H1 (cell line): Measurements from ENCODE around the gene TEX44. TPM values are rescaled to one million over a fixed set of nuclear protein-coding genes. Genes with fewer than 3 reads are reported as not detected.
A peak's percentile ranks its signal among the peaks of the same experiment; 100 is the strongest.

Experiments used
- CTCF ChIA-PET: fragments of 300-600 bp; sonication (Branson Sonifier 250); formaldehyde crosslinking; loops from one replicate; lab custom pipeline; 2021; ENCODE audit not compliant: partially characterized antibody; lab: Charles Lee
- POLR2A ChIA-PET: fragments of 300-600 bp; sonication (Branson Sonifier 250); formaldehyde crosslinking; loops from one replicate; lab custom pipeline; 2021; ENCODE audit warnings: inconsistent platforms; ENCODE audit not compliant: partially characterized antibody; lab: Charles Lee
- DNase-seq, 2 experiments: peaks; one replicate each; pipeline versions ENCODE4 v3.0.0 to v3.0.0-alpha.2; 2010 to 2022; ENCODE audit warnings: low spot score in 2 of 2, low read depth in 1 of 2, mixed read lengths in 1 of 2
- FAIRE-seq: peaks from 2 replicates; lab custom pipeline; 2011; peaks lifted over from hg19 to GRCh38; lab: Jason Lieb, UNC
- H2AFZ ChIP-seq: 2 replicates; pipeline ENCODE4 v1.8.1; 2012; ENCODE audit warnings: low read length, inconsistent platforms
- H2AK5ac ChIP-seq: 2 replicates; pipeline ENCODE4 v1.6.1; 2013; ENCODE audit warnings: low read depth, low read length
- H2BK120ac ChIP-seq: replicated peaks from 2 replicates; pipeline ENCODE3; 2013; ENCODE audit warnings: low read depth, low read length, inconsistent platforms
- H2BK12ac ChIP-seq: 2 replicates; pipeline ENCODE4 v1.6.1; 2013; ENCODE audit warnings: low read depth, low read length
- H2BK15ac ChIP-seq: 2 replicates; pipeline ENCODE4 v1.6.1; 2013; ENCODE audit warnings: low read length
- H2BK20ac ChIP-seq: 2 replicates; pipeline ENCODE4 v1.6.1; 2013; ENCODE audit warnings: low read length
- H2BK5ac ChIP-seq: 2 replicates; pipeline ENCODE4 v1.6.1; 2013; ENCODE audit warnings: low read depth, low read length
- H3K14ac ChIP-seq: 2 replicates; pipeline ENCODE4 v1.6.1; 2013; ENCODE audit warnings: inconsistent platforms; ENCODE audit not compliant: insufficient read length
- H3K18ac ChIP-seq: 2 replicates; pipeline ENCODE4 v1.6.1; 2013; ENCODE audit warnings: low read length; ENCODE audit errors: extremely low read depth
- H3K23ac ChIP-seq: 2 replicates; pipeline ENCODE4 v1.6.1; 2013; ENCODE audit warnings: inconsistent platforms; ENCODE audit not compliant: insufficient read length
- H3K23me2 ChIP-seq: 2 replicates; pipeline ENCODE4 v1.6.1; 2013; ENCODE audit warnings: low read depth, low read length
- H3K27ac ChIP-seq: 2 replicates; pipeline ENCODE4 v1.6.1; 2011; ENCODE audit warnings: low read depth, low read length, inconsistent platforms
- H3K27me3 ChIP-seq, 4 experiments: replicated peaks in 1 of 4; 1 replicate in 1 of 4; 2 replicates in 3 of 4; pipeline versions ENCODE4 v1.6.1 to v1.8.1; 2011 to 2013; ENCODE audit warnings: low read length in 3 of 4, mild to moderate bottlenecking in 3 of 4, inconsistent platforms in 2 of 4, mixed read lengths in 2 of 4, moderate library complexity in 1 of 4; ENCODE audit not compliant: control insufficient read depth in 3 of 4, insufficient read depth in 3 of 4; ENCODE audit errors: extremely low read depth in 1 of 4
- H3K36me3 ChIP-seq, 4 experiments: 2 replicates each; pipeline versions ENCODE4 v1.6.1 to v1.8.1; 2011 to 2013; ENCODE audit warnings: mild to moderate bottlenecking in 4 of 4, low read length in 3 of 4, moderate library complexity in 2 of 4, control low read depth in 1 of 4, inconsistent platforms in 1 of 4; ENCODE audit not compliant: insufficient read depth in 4 of 4, control insufficient read depth in 2 of 4
- H3K4ac ChIP-seq: replicated peaks from 2 replicates; pipeline ENCODE3; 2013; ENCODE audit warnings: low read length, low read depth, mixed read lengths, inconsistent platforms; ENCODE audit not compliant: insufficient read length
- H3K4me1 ChIP-seq, 4 experiments: replicated peaks in 1 of 4; 1 replicate in 1 of 4; 2 replicates in 3 of 4; pipeline versions ENCODE4 v1.6.1 to v1.8.1; 2011 to 2013; ENCODE audit warnings: low read length in 3 of 4, inconsistent platforms in 2 of 4, mixed read lengths in 1 of 4; ENCODE audit not compliant: insufficient read depth in 4 of 4, control insufficient read depth in 3 of 4
- H3K4me2 ChIP-seq, 2 experiments: 2 replicates each; pipeline versions ENCODE4 v1.6.1 to v1.8.1; 2011 to 2013; ENCODE audit warnings: low read depth in 2 of 2, low read length in 2 of 2, control low read depth in 1 of 2, inconsistent platforms in 1 of 2, mild to moderate bottlenecking in 1 of 2; ENCODE audit not compliant: insufficient read depth in 1 of 2
- H3K4me3 ChIP-seq, 4 experiments: fragments of 200-600, 300-600 bp in 1 of 4; sonication (generic), shearing (Covaris generic), sonication (Bioruptor Twin) in 1 of 4; 2 replicates each; pipeline versions ENCODE4 v1.5.1 to v1.8.1; 2011 to 2016; ENCODE audit warnings: low read length in 4 of 4, low read depth in 3 of 4, control low read depth in 2 of 4, inconsistent platforms in 2 of 4, mild to moderate bottlenecking in 2 of 4, mixed read lengths in 1 of 4, moderate library complexity in 1 of 4; ENCODE audit not compliant: insufficient read depth in 2 of 4; ENCODE audit errors: extremely low read depth in 1 of 4
- H3K56ac ChIP-seq: replicated peaks from 2 replicates; pipeline ENCODE3; 2013; ENCODE audit warnings: low read depth, mild to moderate bottlenecking, mixed read lengths, low read length, inconsistent platforms; ENCODE audit not compliant: insufficient read length
- H3K79me1 ChIP-seq: 2 replicates; pipeline ENCODE4 v1.6.1; 2013; ENCODE audit warnings: low read depth, low read length, control low read depth
- H3K79me2 ChIP-seq, 2 experiments: 2 replicates each; pipeline versions ENCODE4 v1.6.1 to v1.8.1; 2012 to 2013; ENCODE audit warnings: low read length in 2 of 2, mild to moderate bottlenecking in 2 of 2, inconsistent platforms in 1 of 2; ENCODE audit not compliant: insufficient read depth in 2 of 2, control insufficient read depth in 1 of 2
- H3K9ac ChIP-seq, 4 experiments: replicated peaks in 1 of 4; 1 replicate in 1 of 4; 2 replicates in 3 of 4; pipeline versions ENCODE4 v1.6.1 to v1.8.1; 2011 to 2013; ENCODE audit warnings: low read depth in 3 of 4, low read length in 3 of 4, control low read depth in 2 of 4, mild to moderate bottlenecking in 2 of 4, moderate library complexity in 2 of 4, inconsistent platforms in 1 of 4; ENCODE audit errors: extremely low read depth in 1 of 4
- H3K9me3 ChIP-seq, 2 experiments: 2 replicates each; pipeline versions ENCODE4 v1.6.1 to v1.8.1; 2012 to 2013; ENCODE audit warnings: mild to moderate bottlenecking in 2 of 2, moderate library complexity in 2 of 2, control low read depth in 1 of 2, inconsistent platforms in 1 of 2, low read depth in 1 of 2, low read length in 1 of 2, mixed read lengths in 1 of 2; ENCODE audit not compliant: insufficient read depth in 2 of 2
- H4K20me1 ChIP-seq, 2 experiments: replicated peaks in 1 of 2; 2 replicates each; pipeline versions ENCODE3 to v1.8.1; 2011 to 2013; ENCODE audit warnings: inconsistent platforms in 2 of 2, low read length in 2 of 2, mild to moderate bottlenecking in 1 of 2; ENCODE audit not compliant: insufficient read depth in 2 of 2, control insufficient read depth in 1 of 2
- H4K5ac ChIP-seq: 2 replicates; pipeline ENCODE4 v1.6.1; 2013; ENCODE audit warnings: low read length, low read depth, mixed read lengths, inconsistent platforms; ENCODE audit not compliant: insufficient read length
- H4K8ac ChIP-seq: 2 replicates; pipeline ENCODE4 v1.8.0; 2013; ENCODE audit warnings: mild to moderate bottlenecking, moderate library complexity, low read length, inconsistent platforms; ENCODE audit not compliant: insufficient read depth; ENCODE audit errors: extremely low read depth
- H4K91ac ChIP-seq: replicated peaks from 2 replicates; pipeline ENCODE3; 2013; ENCODE audit warnings: low read length, mixed read lengths, inconsistent platforms; ENCODE audit not compliant: insufficient read length
- CHD1 ChIP-seq: IDR thresholded peaks from 2 replicates; pipeline ENCODE4 v1.6.1; 2012; ENCODE audit warnings: low read depth, low read length, improper control_type of control experiment
- WGBS, 2 experiments: shearing (Covaris generic) in 1 of 2; methylation state at CpG; one replicate each; pipeline versions ENCODE4 v1.1.6 to v1.1.7; 2013 to 2015; ENCODE audit warnings: low lambda C conversion rate in 2 of 2, mixed read lengths in 2 of 2, inconsistent platforms in 1 of 2, low coverage in 1 of 2, missing lambda C conversion rate in 1 of 2; ENCODE audit not compliant: insufficient replicate concordance in 2 of 2, insufficient coverage in 1 of 2, insufficient read length in 1 of 2; ENCODE audit errors: extremely low coverage in 1 of 2, missing lambda C conversion rate in 1 of 2; 5-methylcytosine and 5-hydroxymethylcytosine counted together
- polyA plus RNA-seq, 7 experiments: library from polyadenylated mRNA; depleted of rRNA in 3 of 7; stranded (reverse) in 5 of 7; unstranded in 2 of 7; fragments of >200 nt in 5 of 7; fragments of 200-250 nt in 2 of 7; gene quantifications; 1 replicate in 5 of 7; 2 replicates in 1 of 7; 4 replicates in 1 of 7; pipeline versions ENCODE4 v1.2.1 to v1.2.3, GENCODE V29; 2011 to 2013; ENCODE audit warnings: missing spikeins in 2 of 7, mixed read lengths in 2 of 7
- total RNA-seq: library from RNA; stranded (reverse); fragmentation: NEBNext Ultra II Directional; extraction: Animal tissue kit (Norgen Biotek cat#: 25700); gene quantifications from 2 replicates; pipeline ENCODE4 v1.2.1, GENCODE V29; 2021

Gene TEX44
- total and polyA plus RNA-seq, 2 of the 8 experiments (the other 6 are each of a cell fraction or from before 2014, with no cell fraction given): not detected

GRCh38 chr2:231579560-231579959, 13.1 kb upstream of the TEX44 start:
- FAIRE-seq (no peak), DNase-seq (no peak)
- Histone ChIP-seq H2BK20ac (peak overlapping the region; percentile 24; the same call in 1 of the 2 replicates), H3K79me1 (no peaks in the 10 kb centered on the region), H3K4me3 (no peak overlapping the region), H3K9ac (no peak overlapping the region), H2BK120ac (no peak overlapping the region), H3K56ac (no peak overlapping the region), H3K23ac (no peak overlapping the region), H2AFZ (no peak overlapping the region), H2AK5ac (peak overlapping the region; percentile 96), H2BK5ac (no peak overlapping the region), H4K5ac (no peak overlapping the region), H3K4ac (no peak overlapping the region), H3K4me2 (no peak overlapping the region), H4K8ac (no peak overlapping the region), H2BK15ac (0 out of 2 replicates have a peak overlapping the region, but pooled peaks have one; percentile 3), H2BK12ac (peak overlapping the region; percentile 20; the same call in 1 of the 2 replicates), H3K27me3 (no peaks in the 10 kb centered on the region), H4K20me1 (no peaks in the 10 kb centered on the region), H3K79me2 (no peaks in the 10 kb centered on the region), H3K14ac (no peak overlapping the region), H3K4me1 (peaks cover 0 to 29% (median 15%) of the 10 kb centered on the region in 4 experiments; a peak in 6 of 7 replicates), H4K91ac (no peak overlapping the region), H3K9me3 (peaks cover 0 to 2% of the 10 kb centered on the region in 2 experiments; a peak in 1 of 4 replicates), H3K23me2 (peaks cover 5% of the 10 kb centered on the region), H3K36me3 (no peaks in the 10 kb centered on the region), H3K18ac (peak overlapping the region; percentile 62; the same call in 1 of the 2 replicates), H3K27ac (no peak overlapping the region)
- POLR2A ChIA-PET: no interaction called here
- CTCF ChIA-PET: interaction anchor here (1.1 to 8.6 kb wide), 2 partner anchors 20 to 98 kb away, joined by 3 to 83 read pairs; no protein-coding TSS in a partner anchor
- 90 to 100% methylated on average over 1 to 3 of the region's 3 CpGs for WGBS, 2 experiments
- TF ChIP-seq CHD1: no peak
- TF ChIP-seq, all 59 proteins: peak for 0
